ENCODE data around the gene GPSM3. TPM values are rescaled to one million over a fixed set of nuclear protein-coding genes. Genes with fewer than 3 reads are reported as not detected.
A peak's percentile ranks its signal among the peaks of the same experiment; 100 is the strongest.

Gene GPSM3
- total and polyA plus RNA-seq, 2 of the 13 experiments (the other 11 are each of a cell fraction or from before 2014, with no cell fraction given) = 0.18 to 6.2 TPM

DNA sequence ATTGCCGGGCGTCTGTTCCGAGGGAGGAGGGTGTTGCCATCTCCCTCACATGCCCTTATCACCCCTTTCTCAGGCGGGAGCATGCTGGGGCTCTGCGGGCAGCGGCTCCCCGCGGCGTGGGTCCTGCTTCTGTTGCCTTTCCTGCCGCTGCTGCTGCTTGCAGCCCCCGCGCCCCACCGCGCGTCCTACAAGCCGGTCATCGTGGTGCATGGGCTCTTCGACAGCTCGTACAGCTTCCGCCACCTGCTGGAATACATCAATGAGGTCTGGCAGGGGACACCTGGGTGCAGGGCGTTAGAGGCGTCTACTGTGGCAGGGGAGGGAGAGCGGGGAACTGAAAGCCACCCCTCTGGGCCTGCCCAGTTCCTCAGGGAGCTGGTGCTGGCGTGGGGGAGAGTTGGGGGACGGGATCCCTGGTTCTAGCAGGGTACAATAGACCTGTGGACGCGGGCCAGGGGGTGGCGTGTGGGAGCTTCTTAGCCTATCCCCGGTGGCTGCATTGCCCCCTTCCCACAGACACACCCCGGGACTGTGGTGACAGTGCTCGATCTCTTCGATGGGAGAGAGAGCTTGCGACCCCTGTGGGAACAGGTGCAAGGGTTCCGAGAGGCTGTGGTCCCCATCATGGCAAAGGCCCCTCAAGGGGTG is 37.8 kb downstream of the GPSM3 start (continued):
- TF ChIP-seq ZNF296 (CRISPR knock-in tag; conservative IDR thresholded peaks at IDR 0.05) = no peak
- no peak for TF ChIP-seq ZMYM2 (CRISPR knock-in tag; IDR thresholded peaks at IDR 0.05)
- peak; percentile 73 for TF ChIP-seq IRF2 (CRISPR knock-in tag; IDR thresholded peaks at IDR 0.05)
- TF ChIP-seq, protein P1, sequence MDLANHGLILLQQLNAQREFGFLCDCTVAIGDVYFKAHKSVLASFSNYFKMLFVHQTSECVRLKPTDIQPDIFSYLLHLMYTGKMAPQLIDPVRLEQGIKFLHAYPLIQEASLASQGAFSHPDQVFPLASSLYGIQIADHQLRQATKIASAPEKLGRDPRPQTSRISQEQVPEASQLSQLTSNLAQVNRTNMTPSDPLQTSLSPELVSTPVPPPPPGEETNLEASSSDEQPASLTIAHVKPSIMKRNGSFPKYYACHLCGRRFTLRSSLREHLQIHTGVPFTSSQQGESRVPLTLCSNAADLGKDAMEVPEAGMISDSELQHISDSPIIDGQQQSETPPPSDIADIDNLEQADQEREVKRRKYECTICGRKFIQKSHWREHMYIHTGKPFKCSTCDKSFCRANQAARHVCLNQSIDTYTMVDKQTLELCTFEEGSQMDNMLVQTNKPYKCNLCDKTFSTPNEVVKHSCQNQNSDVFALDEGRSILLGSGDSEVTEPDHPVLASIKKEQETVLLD (CRISPR knock-in tag; IDR thresholded peaks at IDR 0.05; ENCODE audit: low read depth) = peak; percentile 34; the same call in 1 of the 2 replicates
- TF ChIP-seq ZNF468 (CRISPR knock-in tag; IDR thresholded peaks at IDR 0.05) = no peak
- no peak for TF ChIP-seq REPIN1 (CRISPR knock-in tag; IDR thresholded peaks at IDR 0.05; ENCODE audit: borderline replicate concordance, low read depth)
- TF ChIP-seq, protein P2, sequence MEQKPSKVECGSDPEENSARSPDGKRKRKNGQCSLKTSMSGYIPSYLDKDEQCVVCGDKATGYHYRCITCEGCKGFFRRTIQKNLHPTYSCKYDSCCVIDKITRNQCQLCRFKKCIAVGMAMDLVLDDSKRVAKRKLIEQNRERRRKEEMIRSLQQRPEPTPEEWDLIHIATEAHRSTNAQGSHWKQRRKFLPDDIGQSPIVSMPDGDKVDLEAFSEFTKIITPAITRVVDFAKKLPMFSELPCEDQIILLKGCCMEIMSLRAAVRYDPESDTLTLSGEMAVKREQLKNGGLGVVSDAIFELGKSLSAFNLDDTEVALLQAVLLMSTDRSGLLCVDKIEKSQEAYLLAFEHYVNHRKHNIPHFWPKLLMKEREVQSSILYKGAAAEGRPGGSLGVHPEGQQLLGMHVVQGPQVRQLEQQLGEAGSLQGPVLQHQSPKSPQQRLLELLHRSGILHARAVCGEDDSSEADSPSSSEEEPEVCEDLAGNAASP (CRISPR knock-in tag; IDR thresholded peaks at IDR 0.05; ENCODE audit: borderline replicate concordance) = peak; percentile 66
- TF ChIP-seq, protein P3, sequence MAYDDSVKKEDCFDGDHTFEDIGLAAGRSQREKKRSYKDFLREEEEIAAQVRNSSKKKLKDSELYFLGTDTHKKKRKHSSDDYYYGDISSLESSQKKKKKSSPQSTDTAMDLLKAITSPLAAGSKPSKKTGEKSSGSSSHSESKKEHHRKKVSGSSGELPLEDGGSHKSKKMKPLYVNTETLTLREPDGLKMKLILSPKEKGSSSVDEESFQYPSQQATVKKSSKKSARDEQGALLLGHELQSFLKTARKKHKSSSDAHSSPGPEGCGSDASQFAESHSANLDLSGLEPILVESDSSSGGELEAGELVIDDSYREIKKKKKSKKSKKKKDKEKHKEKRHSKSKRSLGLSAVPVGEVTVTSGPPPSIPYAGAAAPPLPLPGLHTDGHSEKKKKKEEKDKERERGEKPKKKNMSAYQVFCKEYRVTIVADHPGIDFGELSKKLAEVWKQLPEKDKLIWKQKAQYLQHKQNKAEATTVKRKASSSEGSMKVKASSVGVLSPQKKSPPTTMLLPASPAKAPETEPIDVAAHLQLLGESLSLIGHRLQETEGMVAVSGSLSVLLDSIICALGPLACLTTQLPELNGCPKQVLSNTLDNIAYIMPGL (CRISPR knock-in tag; IDR thresholded peaks at IDR 0.05; ENCODE audit: borderline replicate concordance in 1 of 2, low read depth in 1 of 2) = peak; percentile 82 to 97
- TF ChIP-seq ZNF775 (CRISPR knock-in tag; IDR thresholded peaks at IDR 0.05; ENCODE audit: borderline replicate concordance) = no peak
- no peak for TF ChIP-seq ZNF644 (CRISPR knock-in tag; IDR thresholded peaks at IDR 0.05; ENCODE audit: low read depth)
- TF ChIP-seq, protein P4, sequence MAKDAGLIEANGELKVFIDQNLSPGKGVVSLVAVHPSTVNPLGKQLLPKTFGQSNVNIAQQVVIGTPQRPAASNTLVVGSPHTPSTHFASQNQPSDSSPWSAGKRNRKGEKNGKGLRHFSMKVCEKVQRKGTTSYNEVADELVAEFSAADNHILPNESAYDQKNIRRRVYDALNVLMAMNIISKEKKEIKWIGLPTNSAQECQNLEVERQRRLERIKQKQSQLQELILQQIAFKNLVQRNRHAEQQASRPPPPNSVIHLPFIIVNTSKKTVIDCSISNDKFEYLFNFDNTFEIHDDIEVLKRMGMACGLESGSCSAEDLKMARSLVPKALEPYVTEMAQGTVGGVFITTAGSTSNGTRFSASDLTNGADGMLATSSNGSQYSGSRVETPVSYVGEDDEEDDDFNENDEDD (CRISPR knock-in tag; IDR thresholded peaks at IDR 0.05; ENCODE audit: borderline replicate concordance) = peak; percentile 78
- TF ChIP-seq ZNF326 (CRISPR knock-in tag; IDR thresholded peaks at IDR 0.05; ENCODE audit: borderline replicate concordance) = no peak
- 0 out of 2 replicates have a peak, but pooled peaks have one; percentile 24 for TF ChIP-seq MAF1 (CRISPR knock-in tag; IDR thresholded peaks at IDR 0.05; ENCODE audit: borderline replicate concordance)
- peak; percentile 81 for TF ChIP-seq MXI1 (IDR thresholded peaks at IDR 0.05; ENCODE audit: borderline replicate concordance, low read depth, low read length)
- TF ChIP-seq TOPORS (CRISPR knock-in tag; IDR thresholded peaks at IDR 0.05) = no peak
- no peak for TF ChIP-seq ZFP1 (CRISPR knock-in tag; IDR thresholded peaks at IDR 0.05)
- TF ChIP-seq ZNF672 (CRISPR knock-in tag; IDR thresholded peaks at IDR 0.05) = no peak
- TF ChIP-seq ZFP36L1 (CRISPR knock-in tag; IDR thresholded peaks at IDR 0.05) = no peak
- TF ChIP-seq ZFP62 (CRISPR knock-in tag; IDR thresholded peaks at IDR 0.05) = no peak
- TF ChIP-seq MYC (CRISPR knock-in tag; IDR thresholded peaks at IDR 0.05; ENCODE audit: borderline replicate concordance) = peak; percentile 68; the same call in 1 of the 2 replicates
- 0 out of 2 replicates have a peak, but pooled peaks have one; percentile 90 for TF ChIP-seq ZNF839 (CRISPR knock-in tag; IDR thresholded peaks at IDR 0.05; ENCODE audit: borderline replicate concordance)
- TF ChIP-seq GTF2F1 (IDR thresholded peaks at IDR 0.05; ENCODE audit: low read length) = no peak
